ENCODE data around the gene DCAF10.

The DCAF10 gene

DNA sequence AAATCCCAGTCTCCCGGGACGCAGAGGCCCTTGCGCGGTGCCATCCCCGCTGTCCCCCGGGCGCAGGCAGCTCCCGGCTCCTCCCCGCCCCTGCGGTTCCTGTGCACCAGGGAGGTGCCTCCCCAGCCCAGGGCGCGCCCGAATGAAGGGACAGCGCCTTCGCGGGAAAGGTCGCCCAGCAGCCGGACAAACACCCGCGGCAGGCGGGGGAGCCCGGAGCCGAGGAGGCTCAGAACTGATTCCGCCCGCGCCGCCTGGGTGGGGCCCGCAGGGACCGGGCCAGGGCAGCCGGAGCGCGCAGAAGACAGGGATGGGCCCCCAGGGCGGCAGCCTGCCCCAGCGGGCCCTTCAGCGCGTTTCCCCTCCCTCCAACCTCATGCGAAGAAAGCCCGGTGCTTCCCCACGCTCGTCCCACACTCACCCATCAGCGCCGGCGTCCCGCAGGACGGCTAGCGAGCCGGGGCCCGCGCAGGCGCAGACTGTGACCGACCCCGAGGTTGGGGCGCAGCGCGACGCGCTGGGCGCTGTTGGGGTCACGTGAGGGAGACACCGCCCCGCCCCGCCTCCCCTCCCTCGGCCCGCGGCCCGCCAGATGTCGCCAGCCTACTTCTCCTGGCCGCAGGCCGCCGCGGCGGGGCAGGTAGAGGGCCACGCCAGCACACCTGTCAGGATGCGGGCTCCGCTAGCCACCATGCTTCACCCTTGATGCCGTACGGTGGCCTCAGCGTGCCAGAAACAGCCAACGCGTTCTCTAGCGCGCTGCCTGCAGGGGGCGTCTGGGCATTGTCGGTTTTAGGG is 103.2 kb downstream of the DCAF10 start, which contains the start of gene SLC25A51:
TSS of gene SLC25A51 (minus strand) at position 481 of the 798 bp plus-strand sequence. CDS start 15,577 bp downstream, outside the sequence.
- in situ Hi-C loops (cut with HindIII; ENCODE audit: low sequenced_read_pairs): no loop called here
- H3K4me3 ChIP-seq (ENCODE audit: low read depth, low read length): peak within 1 kb of the TSS; percentile 58
- TF ChIP-seq, protein P1, sequence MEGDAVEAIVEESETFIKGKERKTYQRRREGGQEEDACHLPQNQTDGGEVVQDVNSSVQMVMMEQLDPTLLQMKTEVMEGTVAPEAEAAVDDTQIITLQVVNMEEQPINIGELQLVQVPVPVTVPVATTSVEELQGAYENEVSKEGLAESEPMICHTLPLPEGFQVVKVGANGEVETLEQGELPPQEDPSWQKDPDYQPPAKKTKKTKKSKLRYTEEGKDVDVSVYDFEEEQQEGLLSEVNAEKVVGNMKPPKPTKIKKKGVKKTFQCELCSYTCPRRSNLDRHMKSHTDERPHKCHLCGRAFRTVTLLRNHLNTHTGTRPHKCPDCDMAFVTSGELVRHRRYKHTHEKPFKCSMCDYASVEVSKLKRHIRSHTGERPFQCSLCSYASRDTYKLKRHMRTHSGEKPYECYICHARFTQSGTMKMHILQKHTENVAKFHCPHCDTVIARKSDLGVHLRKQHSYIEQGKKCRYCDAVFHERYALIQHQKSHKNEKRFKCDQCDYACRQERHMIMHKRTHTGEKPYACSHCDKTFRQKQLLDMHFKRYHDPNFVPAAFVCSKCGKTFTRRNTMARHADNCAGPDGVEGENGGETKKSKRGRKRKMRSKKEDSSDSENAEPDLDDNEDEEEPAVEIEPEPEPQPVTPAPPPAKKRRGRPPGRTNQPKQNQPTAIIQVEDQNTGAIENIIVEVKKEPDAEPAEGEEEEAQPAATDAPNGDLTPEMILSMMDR (IDR thresholded peaks at IDR 0.05; ENCODE audit: low read depth, low read length): peak; percentile 95
- peak; percentile 93 for DNase-seq (ENCODE audit: low read depth, low spot score)

GRCh38 chr9:37904445-37905130 is 104.0 kb downstream of the DCAF10 start:
- peak overlapping the region; percentile 58 for H3K4me3 ChIP-seq (ENCODE audit: low read depth, low read length)
- TF ChIP-seq, protein P1 (IDR thresholded peaks at IDR 0.05; ENCODE audit: low read depth, low read length): no peak
- DNase-seq (ENCODE audit: low read depth, low spot score): no peak
- in situ Hi-C loops (cut with HindIII; ENCODE audit: low sequenced_read_pairs): no loop called here

- no peak for DNase-seq (ENCODE audit: low read depth, low spot score)
- in situ Hi-C loops (cut with HindIII; ENCODE audit: low sequenced_read_pairs): no loop called here
- peak overlapping the region; percentile 58 for H3K4me3 ChIP-seq (ENCODE audit: low read depth, low read length)
- TF ChIP-seq, protein P1 (IDR thresholded peaks at IDR 0.05; ENCODE audit: low read depth, low read length): no peak
Measured at GRCh38 chr9:37905131-37905505, 104.5 kb downstream of the DCAF10 start.

GRCh38 chr9:37905776-37906175 is 105.2 kb downstream of the DCAF10 start:
- in situ Hi-C loops (cut with HindIII; ENCODE audit: low sequenced_read_pairs): no loop called here
- TF ChIP-seq, protein P1 (IDR thresholded peaks at IDR 0.05; ENCODE audit: low read depth, low read length): no peak
- H3K4me3 ChIP-seq (ENCODE audit: low read depth, low read length): no peak overlapping the region
- no peak for DNase-seq (ENCODE audit: low read depth, low spot score)

- no peak overlapping the region for H3K4me3 ChIP-seq (ENCODE audit: low read depth, low read length)
- in situ Hi-C loops (cut with HindIII; ENCODE audit: low sequenced_read_pairs): no loop called here
- TF ChIP-seq, protein P1 (IDR thresholded peaks at IDR 0.05; ENCODE audit: low read depth, low read length): no peak
- no peak for DNase-seq (ENCODE audit: low read depth, low spot score)
Measured at GRCh38 chr9:37906312-37907239, 106.0 kb downstream of the DCAF10 start.

- no peak overlapping the region for H3K4me3 ChIP-seq (ENCODE audit: low read depth, low read length)
- no peak for DNase-seq (ENCODE audit: low read depth, low spot score)
- TF ChIP-seq, protein P1 (IDR thresholded peaks at IDR 0.05; ENCODE audit: low read depth, low read length): no peak
- in situ Hi-C loops (cut with HindIII; ENCODE audit: low sequenced_read_pairs): no loop called here
Measured at GRCh38 chr9:37908283-37908682, 107.7 kb downstream of the DCAF10 start.
